Neutrophil (primary cell): ENCODE results near the gene EPAS1.
"Not testable (repeated sequence)": the region's sequence is repeated elsewhere in the genome, so short reads cannot be mapped to it uniquely, and the experiment has no call there.

Source experiments
- H3K27ac ChIP-seq: fragments of 200-600 bp; sonication (generic); 2 replicates; pipeline ENCODE4 v1.5.1; 2016; ENCODE audit warnings: mild to moderate bottlenecking, moderate library complexity
- H3K27me3 ChIP-seq: fragments of 200-600 bp; sonication (generic); 2 replicates; pipeline ENCODE4 v1.6.0; 2016; ENCODE audit warnings: mild to moderate bottlenecking
- H3K36me3 ChIP-seq: fragments of 200-600 bp; sonication (generic); 2 replicates; pipeline ENCODE4 v1.5.1; 2017
- H3K4me1 ChIP-seq, 2 experiments: fragments of 200-600 bp in 1 of 2; sonication (generic) in 1 of 2; 1 replicate in 1 of 2; 2 replicates in 1 of 2; pipeline versions ENCODE4 v1.5.1 to v1.6.1; 2013 to 2016; ENCODE audit warnings: low read depth in 1 of 2, low read length in 1 of 2, mild to moderate bottlenecking in 1 of 2, moderate library complexity in 1 of 2; ENCODE audit not compliant: control insufficient read depth in 1 of 2, insufficient read depth in 1 of 2
- H3K4me3 ChIP-seq, 2 experiments: fragments of 200-600 bp in 1 of 2; sonication (generic) in 1 of 2; 1 replicate in 1 of 2; 2 replicates in 1 of 2; pipeline ENCODE4 v1.5.1; 2013 to 2016; ENCODE audit warnings: low read depth in 1 of 2, low read length in 1 of 2, mild to moderate bottlenecking in 1 of 2, moderate library complexity in 1 of 2
- H3K9me3 ChIP-seq: fragments of 200-600 bp; sonication (generic); 2 replicates; pipeline ENCODE4 v1.5.1; 2016
- TF ChIP-seq, protein P1 (sequence below): fragments of 200-600 bp; sonication (generic); IDR thresholded peaks from 2 replicates; pipeline ENCODE4 v1.5.1; 2016; ENCODE audit warnings: antibody characterized with exemption

EPAS1 gene

DNA sequence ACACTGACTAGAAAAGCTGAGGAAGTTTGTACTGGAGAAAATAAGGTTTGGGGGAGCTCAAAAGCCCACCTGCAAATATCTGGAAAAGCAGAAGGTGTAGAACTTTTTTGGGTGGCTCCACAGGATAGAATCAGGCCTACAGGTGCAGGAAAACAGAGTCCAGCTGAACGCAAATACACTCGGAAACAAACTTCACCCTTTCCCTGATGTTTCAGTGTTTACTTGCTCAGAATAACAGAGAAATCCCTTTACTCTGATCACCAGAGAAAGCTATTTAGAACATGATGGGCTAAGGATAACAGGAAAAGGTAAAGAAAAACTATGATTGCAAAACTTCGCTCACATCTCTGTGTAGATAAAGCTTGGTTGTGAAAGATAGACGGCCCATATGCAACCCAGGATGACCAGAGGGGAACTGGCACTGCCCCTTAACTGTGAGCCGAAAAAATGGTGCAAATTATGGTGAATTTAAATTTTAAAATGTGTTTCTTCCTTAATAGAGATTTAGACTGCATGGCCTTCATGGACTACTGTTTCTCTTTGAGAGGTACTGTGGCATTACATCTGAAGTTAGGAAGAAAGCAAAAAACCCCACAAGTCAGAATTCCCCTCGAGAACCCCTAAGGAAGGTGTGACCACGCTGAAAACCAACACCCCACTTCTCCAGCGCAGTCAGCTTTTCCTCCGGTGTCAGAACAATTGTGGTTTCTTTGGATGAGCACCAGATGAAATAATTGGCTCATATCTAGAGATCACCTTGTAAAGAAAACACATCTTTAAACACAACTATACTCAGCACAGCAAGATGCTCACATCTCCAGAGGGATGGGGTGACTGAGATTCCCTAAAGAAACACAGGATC, 97.7 kb downstream of the EPAS1 start:
- Histone ChIP-seq H3K4me3 (no peak overlapping the region), H3K4me1 (peaks cover 13 to 17% of the 10 kb centered on the region in 2 experiments), H3K9me3 (no peaks in the 10 kb centered on the region), H3K27me3 (no peaks in the 10 kb centered on the region), H3K36me3 (no peaks in the 10 kb centered on the region), H3K27ac (peak overlapping the region; percentile 48)
- TF ChIP-seq, protein P1, sequence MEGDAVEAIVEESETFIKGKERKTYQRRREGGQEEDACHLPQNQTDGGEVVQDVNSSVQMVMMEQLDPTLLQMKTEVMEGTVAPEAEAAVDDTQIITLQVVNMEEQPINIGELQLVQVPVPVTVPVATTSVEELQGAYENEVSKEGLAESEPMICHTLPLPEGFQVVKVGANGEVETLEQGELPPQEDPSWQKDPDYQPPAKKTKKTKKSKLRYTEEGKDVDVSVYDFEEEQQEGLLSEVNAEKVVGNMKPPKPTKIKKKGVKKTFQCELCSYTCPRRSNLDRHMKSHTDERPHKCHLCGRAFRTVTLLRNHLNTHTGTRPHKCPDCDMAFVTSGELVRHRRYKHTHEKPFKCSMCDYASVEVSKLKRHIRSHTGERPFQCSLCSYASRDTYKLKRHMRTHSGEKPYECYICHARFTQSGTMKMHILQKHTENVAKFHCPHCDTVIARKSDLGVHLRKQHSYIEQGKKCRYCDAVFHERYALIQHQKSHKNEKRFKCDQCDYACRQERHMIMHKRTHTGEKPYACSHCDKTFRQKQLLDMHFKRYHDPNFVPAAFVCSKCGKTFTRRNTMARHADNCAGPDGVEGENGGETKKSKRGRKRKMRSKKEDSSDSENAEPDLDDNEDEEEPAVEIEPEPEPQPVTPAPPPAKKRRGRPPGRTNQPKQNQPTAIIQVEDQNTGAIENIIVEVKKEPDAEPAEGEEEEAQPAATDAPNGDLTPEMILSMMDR = no peak

DNA sequence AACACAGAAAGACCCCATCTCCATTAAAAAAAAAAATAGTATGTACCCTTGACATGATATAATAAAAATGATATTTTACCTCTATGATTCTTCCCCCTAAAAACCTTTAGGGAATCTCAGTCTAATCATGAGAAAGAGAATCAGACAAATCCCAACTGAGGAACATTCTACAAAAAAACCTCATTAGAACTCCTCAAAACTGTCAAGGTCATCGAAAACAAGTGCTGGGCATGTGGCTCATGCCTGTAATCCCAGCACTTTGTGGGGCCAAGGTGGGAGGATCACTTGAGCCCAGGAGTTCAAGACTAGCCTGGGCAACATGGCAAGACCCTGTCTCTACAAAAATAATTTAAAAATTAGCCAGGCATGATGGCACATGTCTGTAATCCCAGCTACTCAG, 98.5 kb downstream of the EPAS1 start:
- not testable (repeated sequence) for H3K4me3 ChIP-seq, H3K36me3 ChIP-seq, H3K27ac ChIP-seq, H3K9me3 ChIP-seq, H3K27me3 ChIP-seq
- H3K4me1 ChIP-seq = peaks cover 13 to 17% of the 10 kb centered on the region in 2 experiments

DNA sequence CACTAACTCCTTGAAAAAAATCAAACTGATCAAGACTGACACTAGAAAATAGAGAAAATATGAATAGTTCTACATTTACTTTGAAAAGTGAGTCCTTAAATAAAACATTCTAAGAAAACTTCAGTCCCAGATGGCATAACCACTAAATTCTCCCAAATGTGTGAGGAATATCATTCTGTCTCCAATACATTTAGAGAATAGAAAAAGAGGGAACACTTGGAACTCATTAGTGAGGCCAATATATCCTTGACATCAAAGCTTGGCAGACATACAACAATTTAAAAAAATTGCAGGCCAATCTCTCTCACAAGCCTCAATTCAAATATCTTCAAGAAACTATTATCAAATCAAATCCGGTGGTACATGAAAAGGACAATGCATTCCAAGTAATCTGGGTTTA, 102.8 kb downstream of the EPAS1 start:
- H3K27me3 ChIP-seq = no peaks in the 10 kb centered on the region
- H3K27ac ChIP-seq = no peak overlapping the region
- H3K4me3 ChIP-seq = no peak overlapping the region
- peaks cover 4 to 6% of the 10 kb centered on the region in 2 experiments for H3K4me1 ChIP-seq
- TF ChIP-seq, protein P1 = no peak
- H3K9me3 ChIP-seq = no peaks in the 10 kb centered on the region
- H3K36me3 ChIP-seq = no peaks in the 10 kb centered on the region

DNA sequence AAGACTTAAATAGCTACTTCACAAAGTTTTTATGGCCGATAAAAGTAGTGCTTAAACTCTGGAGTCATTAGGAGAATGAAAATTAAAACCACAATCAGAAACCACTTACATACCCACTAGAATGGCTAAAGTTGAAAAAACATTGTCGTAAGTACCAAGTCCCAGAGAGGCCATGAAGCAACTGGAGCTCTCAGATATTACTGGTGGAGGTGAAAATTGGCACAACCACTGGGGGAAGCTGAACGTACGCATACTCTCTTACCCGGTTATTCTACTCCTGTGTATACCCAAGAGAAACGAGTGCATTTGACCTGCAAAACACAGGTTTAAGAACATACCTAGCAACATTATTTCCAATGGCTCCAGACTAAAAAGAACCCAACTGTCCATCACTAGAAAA, 105.7 kb downstream of the EPAS1 start:
- no peak overlapping the region for H3K4me3 ChIP-seq
- H3K27ac ChIP-seq = no peak overlapping the region
- H3K27me3 ChIP-seq = no peaks in the 10 kb centered on the region
- H3K4me1 ChIP-seq = peaks cover 14 to 16% of the 10 kb centered on the region in 2 experiments
- H3K9me3 ChIP-seq = no peaks in the 10 kb centered on the region
- TF ChIP-seq, protein P1 = no peak
- no peaks in the 10 kb centered on the region for H3K36me3 ChIP-seq

DNA sequence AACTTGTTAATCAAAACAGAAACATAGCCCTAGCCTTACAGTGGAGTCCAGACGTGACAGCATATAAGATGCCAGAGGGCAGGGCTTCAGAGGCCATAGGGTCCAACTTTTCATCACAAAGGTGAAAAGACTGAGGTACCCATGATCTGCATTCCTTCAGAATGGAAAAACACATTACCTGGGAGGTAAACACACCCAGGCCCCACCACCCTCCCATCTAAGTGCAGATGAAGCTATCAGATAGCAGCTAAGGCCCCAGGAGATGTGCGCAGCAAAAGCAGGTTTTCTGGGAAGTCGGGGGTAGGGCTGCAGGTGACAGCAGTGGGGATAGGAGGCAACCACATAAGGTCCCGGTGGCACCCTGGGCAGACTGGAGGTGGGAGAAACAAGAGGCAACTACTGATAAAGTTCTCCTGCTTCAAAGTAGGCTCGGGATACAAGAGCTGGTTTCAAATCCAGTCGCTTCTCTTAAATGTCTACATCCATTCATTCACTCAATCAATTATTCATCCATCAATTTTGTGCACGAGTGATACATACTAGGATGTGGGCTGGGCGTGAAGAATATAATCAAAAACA, 107.1 kb downstream of the EPAS1 start:
- H3K27me3 ChIP-seq = no peaks in the 10 kb centered on the region
- no peaks in the 10 kb centered on the region for H3K9me3 ChIP-seq
- no peak overlapping the region for H3K4me3 ChIP-seq
- H3K36me3 ChIP-seq = no peaks in the 10 kb centered on the region
- TF ChIP-seq, protein P1 = no peak
- H3K27ac ChIP-seq = no peak overlapping the region
- peaks cover 26 to 30% of the 10 kb centered on the region in 2 experiments for H3K4me1 ChIP-seq

DNA sequence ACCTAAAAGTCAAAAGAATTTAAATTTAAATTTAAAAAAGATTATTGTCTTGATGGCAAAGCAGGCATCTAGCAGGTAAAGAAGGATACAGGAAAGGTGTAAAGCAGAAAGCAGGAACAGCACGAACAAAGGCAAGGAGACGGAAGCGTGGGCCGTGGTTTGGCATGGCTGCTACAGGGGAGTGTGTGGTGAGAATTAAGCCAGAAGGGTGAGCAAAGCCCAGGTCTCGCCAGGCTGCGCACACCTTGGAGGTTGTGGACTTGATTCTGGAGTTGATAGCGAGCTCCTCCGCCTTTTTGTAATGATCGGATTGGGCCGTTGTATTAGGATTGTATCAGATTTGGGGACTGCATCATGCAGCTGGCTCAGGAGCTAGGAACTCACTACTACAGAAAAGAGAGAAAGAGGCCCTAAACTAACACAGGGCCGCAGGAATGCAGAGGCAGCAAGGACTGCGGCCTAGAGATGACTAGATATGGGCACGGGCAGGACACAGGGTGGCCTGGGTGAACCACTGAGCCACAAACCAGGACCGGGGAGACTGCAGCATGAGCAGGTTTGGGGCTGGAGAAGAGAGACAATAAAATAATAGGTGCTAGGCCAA, 110.7 kb downstream of the EPAS1 start:
- Histone ChIP-seq H3K36me3 (no peaks in the 10 kb centered on the region), H3K9me3 (no peaks in the 10 kb centered on the region), H3K4me1 (peaks cover 26 to 32% of the 10 kb centered on the region in 2 experiments), H3K27ac (no peak overlapping the region), H3K4me3 (no peak overlapping the region), H3K27me3 (no peaks in the 10 kb centered on the region)
- TF ChIP-seq, protein P1 = no peak
